ENCODE measurements around the gene TMEM233. TPM values are rescaled to one million over a fixed set of nuclear protein-coding genes. Genes with fewer than 3 reads are reported as not detected.

The TMEM233 gene
- total RNA-seq, 2 donors from 2014 or later = not detected

DNA sequence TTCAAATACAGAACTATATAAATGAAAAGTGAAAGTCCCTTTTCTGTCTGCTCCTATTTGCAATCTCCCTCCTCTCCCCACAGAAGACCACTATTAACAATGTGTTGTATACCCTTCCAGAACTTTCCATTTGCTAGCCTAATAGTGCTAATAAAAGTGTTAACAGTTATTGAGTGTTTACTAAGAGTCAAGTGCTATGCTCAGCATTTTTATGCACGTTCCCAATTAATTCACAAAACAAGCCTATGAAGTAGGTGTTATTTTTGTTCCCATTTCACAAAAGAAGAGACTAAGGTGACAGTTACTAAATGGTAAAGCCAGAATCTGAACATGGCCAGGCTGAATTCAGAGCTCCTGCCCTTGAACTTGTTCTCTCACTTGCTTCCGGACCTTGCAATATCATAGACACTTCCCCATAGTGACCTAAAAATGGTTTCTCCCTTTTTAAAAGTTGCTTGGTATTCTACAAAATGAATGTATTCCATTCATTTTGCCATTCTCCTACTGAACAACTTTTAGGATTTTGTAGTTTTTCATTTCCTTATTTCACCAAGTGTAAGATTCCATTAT is 72.7 kb downstream of the TMEM233 start:
- DNase-seq (ENCODE audit: low spot score in 2 of 2) = no peak
- peaks cover 22 to 23% of the 10 kb centered on the region in 2 donors for H3K36me3 Mint-ChIP-seq
- H3K27ac Mint-ChIP-seq = peak overlapping the region; percentile 78 to 100
- peaks cover 0 to 4% of the 10 kb centered on the region in 2 donors for H3K9me3 Mint-ChIP-seq
- ATAC-seq = no peak

DNA sequence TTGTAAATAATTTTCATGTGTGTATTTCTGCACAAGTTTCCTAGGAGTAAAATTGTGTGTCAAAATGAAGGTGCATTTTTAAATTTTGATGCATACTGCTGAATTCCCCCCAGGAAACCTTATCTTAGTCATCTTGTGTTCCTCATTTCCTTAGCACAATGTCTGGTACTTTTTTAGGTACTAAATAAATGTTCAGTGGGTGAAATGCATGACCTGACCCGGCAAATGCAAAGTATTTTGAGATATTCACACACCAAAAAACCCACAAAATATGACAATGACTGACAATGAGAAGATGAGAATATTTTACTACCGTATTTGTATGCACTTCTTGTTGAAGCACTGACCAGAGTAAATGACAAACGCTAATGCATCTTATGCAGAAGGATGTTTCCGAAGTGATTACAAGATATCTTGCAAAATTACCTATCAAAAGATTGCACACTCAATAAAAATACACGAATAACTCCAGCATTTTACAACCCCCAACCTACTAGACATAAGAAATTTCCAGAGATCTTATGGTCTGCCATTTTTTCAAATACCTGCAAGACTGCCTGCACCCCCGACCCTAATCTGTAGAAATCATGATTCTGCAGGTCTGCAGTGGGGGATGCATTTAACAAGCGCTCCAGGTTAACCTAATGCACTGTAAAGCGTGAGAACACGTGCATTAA is 73.5 kb downstream of the TMEM233 start:
- no peak for DNase-seq (ENCODE audit: low spot score in 2 of 2)
- Mint-ChIP-seq H3K27ac (peak overlapping the region in 1 of 2 donors; percentile 100), H3K36me3 (peaks cover 25 to 28% of the 10 kb centered on the region in 2 donors), H3K9me3 (peaks cover 0 to 4% of the 10 kb centered on the region in 2 donors)
- ATAC-seq = peak; percentile 2 to 32

DNA sequence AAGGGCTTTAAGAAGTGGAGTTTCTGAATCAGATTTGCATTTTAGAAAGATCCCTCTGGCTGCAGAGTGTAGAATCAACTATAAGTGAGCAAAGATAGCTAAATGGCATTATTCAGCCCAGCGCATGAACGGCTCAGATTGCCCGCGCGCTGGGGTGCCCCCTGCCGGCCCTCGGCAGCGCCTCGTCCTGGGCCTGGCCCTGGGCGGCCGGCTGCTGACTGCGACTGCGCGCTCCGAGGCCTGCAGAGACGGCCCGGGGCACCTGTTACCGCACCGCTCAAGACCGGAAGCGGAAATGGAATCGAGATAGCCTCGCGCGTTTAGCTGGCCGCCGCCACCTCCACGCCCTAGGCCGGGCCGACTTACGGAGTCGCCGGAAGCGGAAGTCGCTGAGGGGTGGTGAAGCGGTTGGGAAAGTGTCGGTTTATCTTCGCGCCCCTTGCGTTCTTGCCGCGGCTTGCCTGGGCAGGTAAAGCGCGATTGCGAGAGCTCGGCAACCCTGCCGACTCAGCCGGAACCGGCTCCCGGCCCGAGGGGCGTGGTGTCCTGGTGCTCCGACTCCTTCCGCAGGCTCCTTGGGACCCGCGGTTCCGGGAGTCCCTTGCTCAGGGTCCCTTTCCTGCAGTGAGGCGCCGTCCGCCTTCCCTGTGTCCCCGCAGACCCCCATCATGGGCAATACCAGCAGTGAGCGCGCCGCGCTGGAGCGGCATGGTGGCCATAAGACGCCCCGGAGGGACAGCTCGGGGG is 74.2 kb downstream of the TMEM233 start, which contains the start of gene PRKAB1:
Gene PRKAB1, plus strand, starts transcription at position 557 of the 747 bp plus-strand sequence. Its CDS starts 112 bp downstream, at position 669.
- H3K9me3 Mint-ChIP-seq = peaks cover 0 to 4% of the 10 kb centered on the region in 2 donors
- peaks cover 32 to 36% of the 10 kb centered on the region in 2 donors for H3K36me3 Mint-ChIP-seq
- DNase-seq (ENCODE audit: low spot score in 2 of 2) = peak; percentile 94 to 98
- H3K27ac Mint-ChIP-seq = peak within 1 kb of the TSS; percentile 94 to 100
- peak; percentile 94 to 96 for ATAC-seq

DNA sequence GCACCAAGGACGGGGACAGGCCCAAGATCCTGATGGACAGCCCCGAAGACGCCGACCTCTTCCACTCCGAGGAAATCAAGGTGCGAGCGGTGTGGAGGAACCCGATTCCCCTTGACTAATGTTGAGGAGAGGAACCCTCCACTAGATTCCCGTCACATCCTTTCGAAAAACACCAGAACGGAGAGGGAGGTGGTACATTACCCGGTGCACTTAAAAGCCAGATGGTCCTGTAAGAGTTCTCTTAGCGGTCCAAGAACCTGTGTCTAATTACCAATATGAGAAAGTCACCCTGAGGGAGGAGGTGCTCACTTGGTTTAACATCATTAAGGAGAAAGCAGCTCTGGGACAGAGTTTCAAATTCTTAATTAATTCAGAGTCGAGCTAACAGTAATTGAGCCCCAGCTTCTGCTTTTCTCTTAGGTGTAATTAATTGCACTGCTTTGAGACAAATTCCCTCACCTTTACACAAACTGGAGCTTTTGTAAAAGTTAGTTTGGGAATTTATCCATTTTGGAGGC is 74.8 kb downstream of the TMEM233 start:
- Mint-ChIP-seq H3K36me3 (peaks cover 35 to 42% of the 10 kb centered on the region in 2 donors), H3K27ac (peak overlapping the region; percentile 94 to 100), H3K9me3 (peaks cover 0 to 4% of the 10 kb centered on the region in 2 donors)
- no peak for DNase-seq (ENCODE audit: low spot score in 2 of 2)
- ATAC-seq = peak in 1 of 2 donors; percentile 3

DNA sequence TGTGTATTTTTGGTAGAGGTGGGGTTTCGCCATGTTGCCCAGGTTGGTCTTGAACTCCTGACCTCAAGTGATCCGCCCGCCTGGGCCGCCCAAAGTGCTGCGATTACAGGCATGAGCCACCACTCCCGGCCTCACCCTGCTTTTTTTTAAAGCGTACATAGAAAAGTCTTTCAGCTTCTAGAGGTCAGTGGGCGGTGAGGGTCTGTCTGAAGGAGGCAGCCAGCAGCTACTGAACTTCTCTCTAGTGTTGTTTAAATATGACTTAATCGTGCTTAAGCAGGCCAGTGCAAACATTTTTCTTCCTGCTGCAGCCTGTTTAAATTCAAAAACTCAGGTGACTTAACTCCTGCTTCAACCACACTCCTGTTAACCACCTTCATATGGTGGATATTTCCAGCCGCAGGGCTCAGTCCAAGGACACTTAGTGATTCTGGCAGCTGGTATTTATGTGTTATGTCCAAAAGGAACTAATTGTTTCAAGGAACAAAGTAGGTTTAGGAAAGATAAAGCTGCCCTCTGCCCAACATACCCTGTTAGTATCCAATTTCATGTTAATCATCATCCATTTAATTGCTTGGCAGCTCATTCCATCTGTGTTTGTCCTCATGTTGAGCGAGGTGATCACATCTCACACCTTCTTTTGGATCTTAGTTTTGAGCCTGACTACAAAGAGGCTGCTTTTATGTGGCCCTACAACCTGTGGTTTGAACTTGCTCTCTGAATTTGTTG is 76.3 kb downstream of the TMEM233 start:
- no peaks in the 10 kb centered on the region for H3K9me3 Mint-ChIP-seq
- DNase-seq (ENCODE audit: low spot score in 2 of 2) = no peak
- H3K36me3 Mint-ChIP-seq = peaks cover 42 to 52% of the 10 kb centered on the region in 2 donors
- no peak for ATAC-seq
- peak overlapping the region; percentile 90 to 95 for H3K27ac Mint-ChIP-seq

DNA sequence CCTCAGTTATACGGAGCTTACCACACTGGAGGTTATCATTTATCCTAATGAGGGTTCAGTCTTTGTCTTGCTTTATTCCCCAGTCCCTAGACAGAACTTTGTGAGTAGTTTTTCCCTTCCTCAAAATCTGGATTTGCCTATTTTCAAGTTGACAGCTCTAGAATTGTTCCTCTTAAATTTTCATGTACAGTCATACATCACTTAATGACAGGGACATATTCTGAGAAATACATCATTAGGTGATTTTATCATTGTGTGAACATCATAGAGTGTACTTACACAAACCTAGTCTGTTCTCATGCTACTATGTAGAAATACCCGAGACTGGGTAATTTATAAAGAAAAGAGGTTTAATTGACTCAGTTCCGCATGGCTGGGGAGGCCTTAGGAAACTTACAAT is 77.5 kb downstream of the TMEM233 start:
- DNase-seq (ENCODE audit: low spot score in 2 of 2) = no peak
- Mint-ChIP-seq H3K9me3 (no peaks in the 10 kb centered on the region), H3K27ac (peak overlapping the region; percentile 6 to 95), H3K36me3 (peaks cover 49 to 58% of the 10 kb centered on the region in 2 donors)
- ATAC-seq = no peak

DNA sequence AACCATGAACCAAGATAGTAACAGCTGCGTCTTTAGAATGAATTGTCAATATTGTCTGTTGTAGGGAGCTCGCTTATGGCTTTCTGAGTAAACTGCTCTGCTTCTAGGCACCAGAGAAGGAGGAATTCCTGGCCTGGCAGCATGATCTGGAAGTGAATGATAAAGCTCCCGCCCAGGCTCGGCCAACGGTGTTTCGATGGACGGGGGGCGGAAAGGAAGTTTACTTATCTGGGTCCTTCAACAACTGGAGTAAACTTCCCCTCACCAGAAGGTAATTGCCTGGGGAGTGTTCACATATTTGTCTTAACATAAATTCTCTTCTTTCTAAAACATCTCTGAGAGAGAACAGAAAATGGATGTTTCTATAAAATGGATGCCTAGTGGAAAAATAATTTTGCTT is 78.6 kb downstream of the TMEM233 start:
- H3K36me3 Mint-ChIP-seq = peaks cover 59 to 66% of the 10 kb centered on the region in 2 donors
- no peak for ATAC-seq
- H3K27ac Mint-ChIP-seq = peak overlapping the region; percentile 95
- H3K9me3 Mint-ChIP-seq = no peaks in the 10 kb centered on the region
- no peak for DNase-seq (ENCODE audit: low spot score in 2 of 2)

DNA sequence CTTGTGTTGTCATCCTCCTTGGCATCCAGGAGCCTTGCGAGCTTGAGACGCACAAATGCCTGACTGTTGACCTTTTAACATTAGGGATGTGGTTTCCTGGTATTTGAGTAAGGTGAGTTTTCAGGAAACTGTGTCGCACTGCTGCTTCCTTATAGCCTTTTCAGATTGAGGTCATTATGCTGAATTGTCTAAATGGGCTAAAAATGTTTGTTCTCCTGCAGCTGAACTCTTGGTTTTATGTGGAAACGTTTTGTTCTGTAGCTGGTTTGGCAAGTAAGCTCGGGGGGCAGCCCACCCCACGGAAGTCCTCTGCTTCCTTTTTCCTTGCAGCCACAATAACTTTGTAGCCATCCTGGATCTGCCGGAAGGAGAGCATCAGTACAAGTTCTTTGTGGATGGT is 80.1 kb downstream of the TMEM233 start:
- no peak for DNase-seq (ENCODE audit: low spot score in 2 of 2)

DNA sequence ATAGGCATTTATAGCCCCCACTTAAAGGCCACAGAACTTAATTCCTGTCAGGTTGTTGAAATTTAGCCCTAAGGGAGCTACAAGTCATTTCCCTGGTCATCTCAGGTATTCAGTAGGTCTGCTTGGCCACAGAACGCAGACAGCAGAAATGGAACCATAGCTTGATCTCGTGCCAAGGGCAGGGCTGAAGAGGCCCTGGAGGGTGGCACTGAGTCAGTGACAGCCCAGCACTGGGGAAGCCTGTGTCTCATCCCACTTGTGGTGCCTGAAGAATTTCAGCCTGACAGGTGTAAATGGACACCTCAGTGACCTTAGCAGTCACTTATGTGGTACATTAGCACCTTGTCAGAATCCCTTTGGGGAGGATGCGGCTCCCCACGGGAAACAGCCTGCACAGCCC is 81.0 kb downstream of the TMEM233 start:
- ATAC-seq (peak in 1 of 2 donors; percentile 49), DNase-seq (ENCODE audit: low spot score in 2 of 2) (no peak)
- Mint-ChIP-seq H3K9me3 (no peaks in the 10 kb centered on the region), H3K36me3 (peaks cover 49 to 65% of the 10 kb centered on the region in 2 donors), H3K27ac (peak overlapping the region in 1 of 2 donors; percentile 95)

More for the DNA sequence above, 80.1 kb downstream of the TMEM233 start:
- peak; percentile 43 to 76 for ATAC-seq
- peak overlapping the region; percentile 95 for H3K27ac Mint-ChIP-seq
- peaks cover 50 to 67% of the 10 kb centered on the region in 2 donors for H3K36me3 Mint-ChIP-seq
- H3K9me3 Mint-ChIP-seq = no peaks in the 10 kb centered on the region

DNA sequence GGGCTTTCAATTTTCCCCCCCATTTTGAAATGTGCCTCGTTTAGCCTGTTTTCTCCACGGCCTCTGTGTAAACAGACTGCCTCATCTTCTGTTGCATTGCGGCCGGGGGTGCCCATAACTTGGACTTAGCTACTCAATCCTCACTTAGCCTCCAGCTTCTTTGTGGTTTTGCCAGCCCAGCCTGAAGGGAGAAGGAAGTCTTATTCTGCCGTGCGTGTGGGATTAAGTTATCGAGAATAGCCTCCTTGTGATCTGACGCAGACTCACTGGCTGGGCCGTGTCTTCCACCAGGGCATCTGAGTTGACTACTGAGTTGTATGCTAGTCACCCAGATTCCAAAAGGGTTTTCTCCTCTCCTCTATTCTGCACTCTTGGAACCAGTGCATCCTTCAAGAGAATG is 82.4 kb downstream of the TMEM233 start:
- DNase-seq (ENCODE audit: low spot score in 2 of 2) = no peak
- Mint-ChIP-seq H3K27ac (peak overlapping the region in 1 of 2 donors; percentile 61), H3K36me3 (peaks cover 48 to 65% of the 10 kb centered on the region in 2 donors), H3K9me3 (no peaks in the 10 kb centered on the region)
- no peak for ATAC-seq

DNA sequence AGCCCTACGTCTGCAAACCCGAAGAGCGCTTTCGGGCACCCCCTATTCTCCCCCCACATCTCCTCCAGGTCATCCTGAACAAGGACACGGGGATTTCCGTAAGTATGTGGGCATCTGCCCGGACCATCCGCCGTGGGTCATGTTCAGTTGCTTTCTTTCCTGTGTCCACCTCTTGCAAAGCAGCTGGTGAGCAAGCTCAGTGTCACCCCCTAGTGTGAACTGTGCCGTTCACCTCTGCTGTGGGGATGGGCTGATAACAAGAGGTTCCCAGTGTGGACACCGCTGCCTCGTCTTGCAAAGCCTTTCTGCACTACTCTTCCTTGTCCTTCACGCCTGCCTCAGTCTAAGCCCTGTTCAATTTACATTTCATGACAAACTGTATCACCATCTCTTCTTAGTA is 83.0 kb downstream of the TMEM233 start:
- ATAC-seq (no peak), DNase-seq (ENCODE audit: low spot score in 2 of 2) (no peak)
- peak overlapping the region in 1 of 2 donors; percentile 61 for H3K27ac Mint-ChIP-seq
- no peaks in the 10 kb centered on the region for H3K9me3 Mint-ChIP-seq
- peaks cover 48 to 60% of the 10 kb centered on the region in 2 donors for H3K36me3 Mint-ChIP-seq

DNA sequence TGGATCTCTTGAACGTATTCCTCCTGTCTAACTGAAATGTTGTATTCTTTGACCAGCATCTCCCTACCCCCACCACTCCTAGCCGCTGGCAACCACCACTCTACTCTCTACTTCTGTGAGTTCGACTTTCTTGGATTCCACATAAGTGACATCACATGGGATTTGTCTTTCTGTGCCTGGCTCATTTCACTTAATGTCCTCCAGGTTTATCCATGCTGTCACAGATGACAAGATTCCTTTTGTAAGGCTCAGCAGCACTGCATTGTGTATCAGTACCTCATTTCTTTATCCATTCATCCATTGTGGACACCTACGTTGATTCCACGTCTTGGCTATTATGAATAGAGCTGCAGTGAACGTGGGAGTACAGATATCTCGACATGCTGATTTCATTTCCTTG is 84.9 kb downstream of the TMEM233 start:
- Mint-ChIP-seq H3K9me3 (no peaks in the 10 kb centered on the region), H3K27ac (no peak overlapping the region), H3K36me3 (peaks cover 36 to 48% of the 10 kb centered on the region in 2 donors)
- DNase-seq (ENCODE audit: low spot score in 2 of 2) = no peak
- no peak for ATAC-seq

DNA sequence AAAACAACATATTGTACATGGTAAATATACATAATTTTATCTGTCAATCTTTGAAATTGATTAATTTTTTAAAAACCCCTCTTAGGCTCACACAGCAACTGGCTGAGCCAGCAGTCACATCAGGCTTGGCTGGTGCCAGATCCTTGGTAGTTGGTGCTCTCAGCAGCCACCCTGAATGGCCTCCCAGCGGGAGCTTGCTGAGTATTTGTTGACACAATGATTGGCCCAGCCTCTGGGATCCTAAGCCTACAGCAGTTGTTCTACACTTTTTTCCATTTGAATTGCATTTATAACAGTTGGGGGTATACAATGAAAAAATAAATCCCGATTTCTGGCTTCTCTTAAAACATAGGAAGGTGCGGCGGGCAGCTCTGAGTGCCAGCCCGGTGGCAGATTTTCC is 85.5 kb downstream of the TMEM233 start:
- ATAC-seq (no peak), DNase-seq (ENCODE audit: low spot score in 2 of 2) (no peak)
- H3K9me3 Mint-ChIP-seq = no peaks in the 10 kb centered on the region
- H3K27ac Mint-ChIP-seq = no peak overlapping the region
- peaks cover 33 to 48% of the 10 kb centered on the region in 2 donors for H3K36me3 Mint-ChIP-seq

DNA sequence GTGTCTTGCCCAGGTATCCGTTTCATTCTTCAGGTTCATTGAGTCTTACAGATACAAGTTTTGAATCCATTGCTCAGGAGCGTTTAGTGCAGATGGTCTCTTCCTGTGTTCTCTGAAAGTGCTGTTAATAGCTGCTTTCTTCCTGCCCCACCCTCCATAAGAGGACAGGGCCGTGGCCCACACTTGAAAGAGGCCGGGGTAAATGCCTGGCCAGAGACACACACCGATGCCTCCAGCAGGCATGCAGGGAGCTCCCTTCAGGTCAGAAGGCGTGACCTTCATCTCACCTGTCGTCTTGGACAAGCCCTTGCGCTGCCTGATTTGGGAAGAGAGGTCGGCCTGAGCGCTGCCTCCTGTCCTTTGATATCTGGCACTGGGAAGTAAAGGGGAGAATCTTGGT is 85.9 kb downstream of the TMEM233 start:
- H3K9me3 Mint-ChIP-seq = no peaks in the 10 kb centered on the region
- peak overlapping the region in 1 of 2 donors; percentile 87 for H3K27ac Mint-ChIP-seq
- H3K36me3 Mint-ChIP-seq = peaks cover 29 to 44% of the 10 kb centered on the region in 2 donors
- DNase-seq (ENCODE audit: low spot score in 2 of 2) (no peak), ATAC-seq (no peak)

DNA sequence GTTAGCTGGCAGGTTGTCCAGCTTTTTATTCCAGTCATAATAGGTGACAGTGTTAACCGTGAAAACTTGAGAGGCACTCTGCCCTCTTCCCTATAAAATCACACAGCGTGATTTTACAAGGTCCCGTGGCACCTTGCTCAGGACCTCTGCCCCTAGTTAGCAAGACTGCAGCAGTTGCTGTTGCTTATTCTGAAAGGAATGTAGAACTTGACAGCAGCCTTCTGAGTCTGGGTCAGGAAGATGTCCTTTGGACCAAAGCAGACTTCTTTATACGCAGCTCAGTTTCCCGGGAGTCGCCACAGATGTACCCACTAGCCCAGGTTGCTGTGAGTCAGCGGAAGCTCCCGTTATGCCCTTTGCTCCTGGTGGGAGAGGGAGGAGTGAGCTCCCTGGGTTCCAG is 87.5 kb downstream of the TMEM233 start:
- peaks cover 22 to 36% of the 10 kb centered on the region in 2 donors for H3K36me3 Mint-ChIP-seq
- no peak for DNase-seq (ENCODE audit: low spot score in 2 of 2)
- no peaks in the 10 kb centered on the region for H3K9me3 Mint-ChIP-seq
- peak overlapping the region in 1 of 2 donors; percentile 87 for H3K27ac Mint-ChIP-seq
- ATAC-seq = no peak
